GM23338 (cell line): Measurements from ENCODE around the gene ZNF595. TPM values are rescaled to one million over a fixed set of nuclear protein-coding genes. Genes with fewer than 3 reads are reported as not detected.

Experiments
- ATAC-seq: fragments of 200-7000 bp; cut with Tn5 transposase; 3 replicates; pipeline ENCODE4 v1.9.1; 2020
- DNase-seq: peaks from one replicate; pipeline ENCODE4 v3.0.0-alpha.2; 2015; ENCODE audit warnings: low spot score
- H2AFZ ChIP-seq: fragments of 200-600 bp; sonication (generic); 2 replicates; pipeline ENCODE4 v1.8.0; 2016; ENCODE audit warnings: antibody characterized with exemption, mild to moderate bottlenecking, moderate library complexity
- H3F3A ChIP-seq: fragments of 200-600 bp; sonication (generic); replicated peaks from 2 replicates; pipeline ENCODE4 v1.8.0; 2017; ENCODE audit warnings: antibody characterized with exemption, mixed run types, low read depth
- H3K27ac ChIP-seq: fragments of 200-600 bp; sonication (generic); 2 replicates; pipeline ENCODE4 v1.6.1; 2016; ENCODE audit warnings: low read depth
- H3K27me3 ChIP-seq: fragments of 200-600 bp; sonication (generic); 2 replicates; pipeline ENCODE4 v1.8.0; 2016; ENCODE audit warnings: mild to moderate bottlenecking, mixed run types, moderate library complexity; ENCODE audit not compliant: insufficient read depth
- H3K36me3 ChIP-seq: fragments of 200-600 bp; sonication (generic); 2 replicates; pipeline ENCODE4 v1.8.0; 2016; ENCODE audit warnings: mild to moderate bottlenecking; ENCODE audit not compliant: insufficient read depth
- H3K4me1 ChIP-seq: fragments of 200-600 bp; sonication (generic); 2 replicates; pipeline ENCODE4 v1.8.0; 2016; ENCODE audit warnings: mild to moderate bottlenecking, moderate library complexity; ENCODE audit not compliant: insufficient read depth
- H3K4me2 ChIP-seq: fragments of 200-600 bp; sonication (generic); 2 replicates; pipeline ENCODE4 v1.7.1; 2017; ENCODE audit warnings: mixed run types
- H3K4me3 ChIP-seq: fragments of 200-600 bp; sonication (generic); 2 replicates; pipeline ENCODE4 v1.6.1; 2016; ENCODE audit warnings: mixed run types
- H3K79me2 ChIP-seq: fragments of 200-600 bp; sonication (generic); replicated peaks from 2 replicates; pipeline ENCODE4 v1.8.0; 2017; ENCODE audit warnings: mild to moderate bottlenecking; ENCODE audit not compliant: insufficient read depth
- H3K9me2 ChIP-seq: fragments of 200-600 bp; sonication (generic); 2 replicates; pipeline ENCODE4 v1.8.0; 2017; ENCODE audit not compliant: insufficient read depth
- H4K20me1 ChIP-seq: fragments of 200-600 bp; sonication (generic); replicated peaks from 2 replicates; pipeline ENCODE4 v1.8.0; 2017; ENCODE audit warnings: mild to moderate bottlenecking; ENCODE audit not compliant: insufficient read depth
- H3K27ac Mint-ChIP-seq: 2 replicates; pipeline ENCODE4 v1.8.0; 2020; ENCODE audit warnings: inconsistent platforms, mild to moderate bottlenecking, moderate library complexity, mixed read lengths
- H3K27me3 Mint-ChIP-seq: 3 replicates; pipeline ENCODE4 v1.8.0; 2022; ENCODE audit warnings: low read depth, mild to moderate bottlenecking, moderate library complexity, mixed read lengths, inconsistent platforms; ENCODE audit not compliant: insufficient read depth, poor library complexity
- H3K36me3 Mint-ChIP-seq: 3 replicates; pipeline ENCODE4 v1.8.0; 2021; ENCODE audit warnings: low read depth, mild to moderate bottlenecking, inconsistent platforms, moderate library complexity, mixed read lengths
- H3K4me1 Mint-ChIP-seq: 3 replicates; pipeline ENCODE4 v1.8.0; 2020; ENCODE audit warnings: mild to moderate bottlenecking, inconsistent platforms, mixed read lengths
- H3K4me3 Mint-ChIP-seq: 3 replicates; pipeline ENCODE4 v1.8.0; 2021; ENCODE audit warnings: moderate library complexity, mild to moderate bottlenecking, inconsistent platforms, mixed read lengths
- H3K9me3 Mint-ChIP-seq: 3 replicates; pipeline ENCODE4 v1.8.0; 2020; ENCODE audit warnings: moderate library complexity, mild to moderate bottlenecking, inconsistent platforms, mixed read lengths
- CREB1 ChIP-seq: fragments of 250-450 bp; sonication (Bioruptor Pico); IDR thresholded peaks from 2 replicates; pipeline ENCODE4 v1.5.0; 2020; ENCODE audit warnings: low read depth, mild to moderate bottlenecking, moderate library complexity
- EZH2 ChIP-seq: fragments of 200-600 bp; sonication (generic); IDR thresholded peaks from one replicate; pipeline ENCODE4 v1.8.0; 2017; ENCODE audit warnings: antibody characterized with exemption, mild to moderate bottlenecking, low read depth; ENCODE audit not compliant: unreplicated experiment
- EZH2phosphoT487 ChIP-seq: fragments of 200-600 bp; sonication (generic); IDR thresholded peaks from one replicate; pipeline ENCODE4 v1.8.1; 2018; ENCODE audit warnings: antibody characterized with exemption; ENCODE audit not compliant: unreplicated experiment
- NANOG ChIP-seq: IDR thresholded peaks from 2 replicates; pipeline ENCODE4 v1.6.1; 2016; ENCODE audit warnings: antibody characterized with exemption, borderline replicate concordance
- POLR2AphosphoS5 ChIP-seq: IDR thresholded peaks from 2 replicates; pipeline ENCODE4 v1.6.1; 2016; ENCODE audit warnings: antibody characterized with exemption, low read depth
- STAT1 ChIP-seq: IDR thresholded peaks from one replicate; pipeline ENCODE4 v1.6.1; 2016; ENCODE audit warnings: antibody characterized with exemption; ENCODE audit not compliant: unreplicated experiment
- ZNF462 ChIP-seq: fragments of 250-450 bp; sonication (Bioruptor Pico); IDR thresholded peaks from 2 replicates; pipeline ENCODE4 v1.5.0; 2020; ENCODE audit warnings: mild to moderate bottlenecking, moderate library complexity
- polyA plus RNA-seq: library from polyadenylated mRNA; unstranded; fragments of >200 nt; fragmentation: Nextera tagmentation; extraction: Ambion mirVana; gene quantifications from 2 replicates; pipeline ENCODE4 v1.2.1, GENCODE V29; 2016
- total RNA-seq: library from RNA; depleted of rRNA; stranded (reverse); fragments of >200 nt; shearing (Covaris generic); gene quantifications from 2 replicates; pipeline ENCODE4 v1.2.3, GENCODE V29; 2014
- TF ChIP-seq, protein P1 (sequence below), 2 experiments: fragments of 200-600 bp in 1 of 2; sonication (generic) in 1 of 2; conservative IDR thresholded peaks; 2 replicates each; pipeline versions ENCODE4 v1.5.1 to v1.6.1; 2016 to 2017; ENCODE audit warnings: antibody characterized with exemption in 2 of 2, low read depth in 2 of 2, mild to moderate bottlenecking in 2 of 2, moderate library complexity in 1 of 2

The ZNF595 gene
- total and polyA plus RNA-seq, 2 experiments from 2014 or later: 23.2 to 31.7 TPM

GRCh38 chr4:116499-116898 is 63.4 kb downstream of the ZNF595 start (continued):
- TF ChIP-seq ZNF462 (CRISPR knock-in tag): no peak
- no peak for TF ChIP-seq CREB1 (CRISPR knock-in tag)
- no peak for TF ChIP-seq EZH2phosphoT487
- no peak for TF ChIP-seq POLR2AphosphoS5
- TF ChIP-seq STAT1: no peak

GRCh38 chr4:120616-121015 is 67.5 kb downstream of the ZNF595 start:
- Histone ChIP-seq H3K4me2 (no peak overlapping the region), H2AFZ (peak overlapping the region; percentile 76), H3K27ac (no peak overlapping the region), H3F3A (no peaks in the 10 kb centered on the region), H3K27me3 (no peaks in the 10 kb centered on the region), H3K79me2 (peaks cover 10% of the 10 kb centered on the region), H3K4me1 (no peaks in the 10 kb centered on the region), H4K20me1 (peaks cover 10% of the 10 kb centered on the region), H3K9me2 (no peaks in the 10 kb centered on the region), H3K36me3 (no peaks in the 10 kb centered on the region), H3K4me3 (no peak overlapping the region)
- Mint-ChIP-seq H3K27me3 (peaks cover 15% of the 10 kb centered on the region), H3K27ac (no peak overlapping the region), H3K4me1 (peaks cover 1% of the 10 kb centered on the region; the same call in 2 of the 3 replicates), H3K4me3 (no peak overlapping the region), H3K36me3 (peaks cover 11% of the 10 kb centered on the region), H3K9me3 (peaks cover 13% of the 10 kb centered on the region)
- TF ChIP-seq STAT1 (no peak), POLR2AphosphoS5 (no peak), EZH2 (no peak), NANOG (no peak), ZNF462 (CRISPR knock-in tag) (no peak)
- TF ChIP-seq, protein P1, sequence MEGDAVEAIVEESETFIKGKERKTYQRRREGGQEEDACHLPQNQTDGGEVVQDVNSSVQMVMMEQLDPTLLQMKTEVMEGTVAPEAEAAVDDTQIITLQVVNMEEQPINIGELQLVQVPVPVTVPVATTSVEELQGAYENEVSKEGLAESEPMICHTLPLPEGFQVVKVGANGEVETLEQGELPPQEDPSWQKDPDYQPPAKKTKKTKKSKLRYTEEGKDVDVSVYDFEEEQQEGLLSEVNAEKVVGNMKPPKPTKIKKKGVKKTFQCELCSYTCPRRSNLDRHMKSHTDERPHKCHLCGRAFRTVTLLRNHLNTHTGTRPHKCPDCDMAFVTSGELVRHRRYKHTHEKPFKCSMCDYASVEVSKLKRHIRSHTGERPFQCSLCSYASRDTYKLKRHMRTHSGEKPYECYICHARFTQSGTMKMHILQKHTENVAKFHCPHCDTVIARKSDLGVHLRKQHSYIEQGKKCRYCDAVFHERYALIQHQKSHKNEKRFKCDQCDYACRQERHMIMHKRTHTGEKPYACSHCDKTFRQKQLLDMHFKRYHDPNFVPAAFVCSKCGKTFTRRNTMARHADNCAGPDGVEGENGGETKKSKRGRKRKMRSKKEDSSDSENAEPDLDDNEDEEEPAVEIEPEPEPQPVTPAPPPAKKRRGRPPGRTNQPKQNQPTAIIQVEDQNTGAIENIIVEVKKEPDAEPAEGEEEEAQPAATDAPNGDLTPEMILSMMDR (conservative IDR thresholded peaks at IDR 0.05; ENCODE audit: low read depth in 2 of 2): no peak
- ATAC-seq (no peak), DNase-seq (no peak)
